Breast epithelium (tissue), 3 donors: Measurements from ENCODE around the gene BRAT1.

Experiments used
- CTCF ChIP-seq, 3 donors: fragments of 450-650 bp; IDR thresholded peaks; one replicate each; pipeline ENCODE4 v1.5.1; 2016 to 2017; ENCODE audit warnings: antibody characterized with exemption in 3 of 3, mild to moderate bottlenecking in 3 of 3, moderate library complexity in 3 of 3
- POLR2A ChIP-seq: fragments of 450-650 bp; IDR thresholded peaks from one replicate; pipeline ENCODE4 v1.6.1; 2016; ENCODE audit warnings: antibody characterized with exemption, mild to moderate bottlenecking, moderate library complexity

DNA sequence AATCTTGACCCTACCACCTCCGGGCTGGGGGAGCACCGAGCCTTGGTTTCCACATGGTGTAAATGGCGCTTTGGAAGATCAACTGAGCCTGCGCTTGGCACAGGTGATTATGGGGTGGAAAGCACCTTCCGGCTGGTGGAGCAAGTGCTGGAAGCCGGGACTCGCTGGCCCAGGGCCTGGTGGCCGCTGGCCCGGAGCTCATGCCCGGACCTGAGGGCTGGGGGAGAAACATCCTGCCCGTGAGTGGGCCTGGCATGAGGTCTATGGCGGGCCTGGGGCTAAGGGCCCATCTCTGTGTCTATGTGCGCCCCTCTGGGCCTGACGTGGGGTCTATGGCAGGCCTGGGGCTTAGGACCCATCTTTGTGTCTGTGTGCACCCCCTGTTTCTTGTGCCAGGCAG is 49.9 kb downstream of the BRAT1 start:
- no peak for TF ChIP-seq CTCF (IDR thresholded peaks at IDR 0.05)
- TF ChIP-seq POLR2A = no peak
